GM12801 (cell line): ENCODE results near the gene ADGRA1.

Source experiments
- TF ChIP-seq, protein P1 (sequence below): IDR thresholded peaks from one replicate; pipeline ENCODE4 v1.5.1; 2011; ENCODE audit warnings: control low read depth; ENCODE audit not compliant: insufficient read length; ENCODE audit errors: extremely low read depth

ADGRA1 gene

DNA sequence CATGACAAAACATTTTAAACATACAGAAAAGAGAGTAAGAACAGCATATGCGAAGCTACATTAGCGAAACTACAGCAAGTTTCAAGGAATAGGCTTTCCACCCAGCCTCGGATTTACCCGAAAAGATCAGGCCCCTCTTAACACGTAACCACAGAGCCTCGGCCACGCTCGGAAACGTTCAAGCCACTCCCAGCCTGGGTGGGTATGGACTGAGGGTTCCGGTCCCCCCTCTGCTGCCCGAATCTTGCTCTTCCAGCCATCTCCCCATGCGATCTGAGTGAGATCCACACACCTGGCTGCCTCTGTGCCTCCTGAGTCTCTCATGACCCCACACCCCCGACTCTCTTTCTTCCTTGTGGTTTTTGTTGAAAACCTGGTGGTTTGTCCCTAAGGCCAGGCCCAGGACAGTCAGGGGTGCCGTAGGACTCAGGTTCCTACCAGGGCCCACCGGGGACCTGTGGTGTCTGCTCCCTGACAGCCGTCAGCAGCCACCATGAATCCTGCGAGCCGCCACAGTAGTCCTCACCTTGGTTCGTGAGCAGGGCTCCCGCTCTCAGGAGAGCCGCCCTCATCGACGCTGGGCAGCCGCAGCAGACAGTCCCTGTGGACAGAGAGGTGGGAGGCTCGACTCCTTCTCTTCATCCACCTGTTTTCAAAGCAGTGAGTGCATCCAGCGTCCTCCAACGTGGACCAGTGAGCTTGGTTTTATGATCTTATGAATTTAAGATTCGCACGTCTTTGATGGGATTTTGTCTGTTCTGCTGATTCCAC lies 90.8 kb downstream of the ADGRA1 start:
- TF ChIP-seq, protein P1, sequence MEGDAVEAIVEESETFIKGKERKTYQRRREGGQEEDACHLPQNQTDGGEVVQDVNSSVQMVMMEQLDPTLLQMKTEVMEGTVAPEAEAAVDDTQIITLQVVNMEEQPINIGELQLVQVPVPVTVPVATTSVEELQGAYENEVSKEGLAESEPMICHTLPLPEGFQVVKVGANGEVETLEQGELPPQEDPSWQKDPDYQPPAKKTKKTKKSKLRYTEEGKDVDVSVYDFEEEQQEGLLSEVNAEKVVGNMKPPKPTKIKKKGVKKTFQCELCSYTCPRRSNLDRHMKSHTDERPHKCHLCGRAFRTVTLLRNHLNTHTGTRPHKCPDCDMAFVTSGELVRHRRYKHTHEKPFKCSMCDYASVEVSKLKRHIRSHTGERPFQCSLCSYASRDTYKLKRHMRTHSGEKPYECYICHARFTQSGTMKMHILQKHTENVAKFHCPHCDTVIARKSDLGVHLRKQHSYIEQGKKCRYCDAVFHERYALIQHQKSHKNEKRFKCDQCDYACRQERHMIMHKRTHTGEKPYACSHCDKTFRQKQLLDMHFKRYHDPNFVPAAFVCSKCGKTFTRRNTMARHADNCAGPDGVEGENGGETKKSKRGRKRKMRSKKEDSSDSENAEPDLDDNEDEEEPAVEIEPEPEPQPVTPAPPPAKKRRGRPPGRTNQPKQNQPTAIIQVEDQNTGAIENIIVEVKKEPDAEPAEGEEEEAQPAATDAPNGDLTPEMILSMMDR: no peak

DNA sequence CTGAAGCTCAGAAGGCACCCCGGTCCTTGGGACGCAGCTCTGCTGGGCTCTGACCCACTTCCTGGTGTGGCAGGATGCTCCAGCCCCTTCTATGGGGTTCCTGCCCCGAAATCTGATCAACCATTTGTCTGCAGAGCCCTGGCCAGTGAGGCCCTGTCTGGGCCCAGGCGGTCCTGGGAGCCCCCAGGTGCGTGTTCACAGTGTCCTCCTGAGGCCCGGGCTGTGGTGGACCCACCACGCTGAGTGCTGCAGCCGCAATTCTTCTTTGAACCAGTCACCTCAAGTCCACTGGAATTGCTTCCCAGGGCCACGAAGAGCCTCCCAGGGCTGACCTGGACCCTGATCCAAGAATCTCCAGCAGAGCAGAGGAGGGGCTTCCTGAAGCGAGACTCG lies 91.4 kb downstream of the ADGRA1 start:
- TF ChIP-seq, protein P1: no peak

DNA sequence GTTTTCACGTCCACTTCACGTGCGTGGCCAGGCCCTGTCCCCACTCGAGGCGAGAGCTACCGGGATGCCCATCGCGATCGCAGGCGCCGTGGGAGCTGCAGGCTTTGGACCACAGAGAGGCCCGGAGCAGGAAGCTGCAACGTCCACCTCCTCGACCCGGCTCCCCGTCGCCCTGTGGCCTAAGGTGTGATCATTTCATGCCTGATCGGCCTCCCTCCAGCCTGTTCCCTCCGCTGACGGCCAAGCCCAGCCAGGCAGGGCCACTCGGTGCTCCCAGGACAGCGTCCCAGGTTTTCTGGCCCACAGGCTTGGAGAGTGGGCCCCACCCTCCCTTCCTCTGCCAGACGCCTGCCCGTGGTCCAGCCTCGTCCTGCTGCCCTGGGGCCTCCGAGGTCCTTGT lies 91.9 kb downstream of the ADGRA1 start:
- TF ChIP-seq, protein P1: no peak

DNA sequence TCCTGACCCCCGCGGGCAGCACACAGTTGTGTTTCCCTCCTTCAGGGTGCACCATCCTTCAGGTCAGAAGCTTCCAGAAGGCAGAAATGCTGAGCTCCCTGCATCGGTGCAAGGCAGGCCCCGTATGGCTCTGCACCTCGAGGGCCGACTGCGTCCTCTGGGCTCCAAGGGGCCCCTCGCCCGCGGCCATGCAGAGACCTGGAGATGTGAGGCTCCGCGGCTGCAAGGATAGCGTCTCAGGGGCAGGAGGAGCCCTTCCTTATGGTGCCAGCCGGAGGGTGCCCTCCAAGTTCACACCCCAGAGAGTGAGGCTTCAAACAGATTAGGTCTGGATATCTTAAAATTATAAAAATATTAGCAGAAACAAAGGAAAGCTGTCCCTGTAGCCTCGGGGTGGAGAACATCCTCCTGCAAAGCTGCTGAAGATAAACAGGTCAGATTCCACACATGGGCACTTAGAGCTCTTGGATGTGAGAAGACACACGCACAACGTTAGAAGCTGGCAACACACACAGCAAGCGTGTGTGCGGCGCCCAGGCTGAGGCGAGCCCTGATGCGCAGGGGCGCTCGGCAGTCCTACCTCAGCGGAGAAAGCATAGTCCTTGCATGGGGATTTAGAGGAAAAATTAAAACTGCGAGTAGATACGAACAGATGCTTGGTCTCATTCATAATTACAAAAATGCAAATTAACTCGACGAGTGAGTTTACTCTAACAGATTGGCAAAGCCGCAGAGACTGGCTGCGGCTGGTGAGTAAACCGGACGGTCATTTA lies 92.7 kb downstream of the ADGRA1 start:
- TF ChIP-seq, protein P1: no peak

DNA sequence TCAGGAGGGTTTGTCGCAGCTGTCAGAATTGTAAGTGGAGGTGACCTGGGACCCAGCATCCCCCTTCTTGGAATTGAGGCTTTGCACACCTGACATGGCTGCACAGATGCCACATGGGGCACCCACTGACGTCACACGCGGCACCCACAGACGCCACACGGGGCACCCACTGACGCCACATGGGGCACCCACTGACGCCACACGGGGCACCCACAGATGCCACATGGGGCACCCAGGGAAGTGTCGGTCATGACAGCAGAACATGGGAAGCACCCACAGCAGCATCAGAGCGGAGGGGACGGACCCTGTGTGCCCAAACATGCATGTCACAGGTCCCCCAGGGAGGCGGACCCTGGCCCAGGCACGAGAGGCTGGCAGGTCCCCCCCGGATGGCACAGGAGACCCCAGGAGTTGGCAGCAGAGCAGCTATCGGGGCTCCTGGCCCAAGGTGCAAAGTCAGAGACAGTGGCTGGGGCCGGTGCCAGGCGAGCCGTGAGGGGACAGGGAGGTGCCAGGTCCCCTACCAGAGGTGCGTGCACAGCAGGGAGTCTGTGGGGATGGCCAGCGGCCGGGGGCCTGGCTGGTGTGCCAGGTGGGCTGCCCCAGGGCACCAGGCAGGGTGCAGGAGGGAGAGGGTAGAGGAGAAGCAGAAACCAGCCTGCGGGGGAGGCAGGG lies 93.4 kb downstream of the ADGRA1 start:
- TF ChIP-seq, protein P1: no peak
